Kidney (tissue), 14 donors: ENCODE measurements around the gene TMIE. TPM values are rescaled to one million over a fixed set of nuclear protein-coding genes. Genes with fewer than 3 reads are reported as not detected.
A peak's percentile ranks its signal among the peaks of the same experiment; 100 is the strongest.

Experiments used
- DNase-seq, 5 donors: peaks; one replicate each; pipeline ENCODE4 v3.0.0-alpha.2; 2013 to 2020
- FAIRE-seq: peaks from 2 replicates; lab custom pipeline; 2012; peaks lifted over from hg19 to GRCh38; lab: Jason Lieb, UNC
- H3K27ac ChIP-seq, 2 donors: one replicate each; pipeline ENCODE4 v1.7.0; 2013; ENCODE audit warnings: low read depth in 2 of 2, low read length in 2 of 2, inconsistent platforms in 1 of 2
- H3K27me3 ChIP-seq: one replicate; pipeline ENCODE4 v1.7.1; 2013; ENCODE audit warnings: low read length, inconsistent platforms; ENCODE audit not compliant: control insufficient read depth, insufficient read depth
- H3K36me3 ChIP-seq, 3 donors: one replicate each; pipeline versions ENCODE4 v1.7.0 to v1.7.1; 2013; ENCODE audit warnings: low read length in 3 of 3, control low read depth in 1 of 3, inconsistent platforms in 1 of 3; ENCODE audit not compliant: insufficient read depth in 3 of 3, control insufficient read depth in 2 of 3
- H3K4me1 ChIP-seq, 3 donors: one replicate each; pipeline versions ENCODE4 v1.7.0 to v1.7.1; 2013; ENCODE audit warnings: low read length in 3 of 3, inconsistent platforms in 1 of 3, low read depth in 1 of 3; ENCODE audit not compliant: control insufficient read depth in 2 of 3, insufficient read depth in 2 of 3
- H3K4me3 ChIP-seq, 3 donors: one replicate each; pipeline versions ENCODE4 v1.7.0 to v1.8.1; 2013; ENCODE audit warnings: low read length in 3 of 3, control low read depth in 1 of 3, inconsistent platforms in 1 of 3
- H3K9ac ChIP-seq, 3 donors: one replicate each; pipeline versions ENCODE4 v1.7.0 to v1.7.1; 2013; ENCODE audit warnings: low read length in 3 of 3, control low read depth in 1 of 3, inconsistent platforms in 1 of 3
- H3K9me3 ChIP-seq, 3 donors: one replicate each; pipeline versions ENCODE4 v1.7.0 to v1.7.1; 2013; ENCODE audit warnings: low read length in 3 of 3, control low read depth in 1 of 3, inconsistent platforms in 1 of 3; ENCODE audit not compliant: control insufficient read depth in 2 of 3, insufficient read depth in 1 of 3
- CTCF ChIP-seq: IDR thresholded peaks from 3 replicates; pipeline ENCODE4 v1.5.1; 2012; ENCODE audit warnings: mild to moderate bottlenecking, moderate library complexity, borderline replicate concordance; ENCODE audit not compliant: insufficient read depth; ENCODE audit errors: extremely low read depth
- intact Hi-C: fragments of 100-400 bp; cut with DNase I; formaldehyde crosslinking; loops from one replicate; pipeline ENCODE4 v1.11.1; 2022
- polyA plus RNA-seq: library from polyadenylated mRNA; stranded (reverse); fragments of 350-450 nt; fragmentation: Illumina TruSeq; extraction: RNeasy Lipid Tissue Mini Kit (QIAGEN cat#74804); gene quantifications from one replicate; pipeline ENCODE4 v1.2.3, GENCODE V29; 2014; ENCODE audit warnings: low read depth, low replicate concordance; ENCODE audit not compliant: insufficient read depth
- total RNA-seq: library from RNA; stranded (reverse); fragmentation: NEBNext Ultra II Directional; extraction: Animal tissue kit (Norgen Biotek cat#: 25700); gene quantifications from one replicate; pipeline ENCODE4 v1.2.1, GENCODE V29; 2021
- donor health status: control.
- donor health status: control.
- donor health status: control.
- donor health status: control.
- donor health status: control.
- donor health status: DM: yes; HTN: yes; CAD: no.
- donor health status: Normal renal cell carcinoma (clear cell type).

Gene TMIE
- total and polyA plus RNA-seq, 2 donors from 2014 or later, result 0.79 to 1.3 TPM

DNA sequence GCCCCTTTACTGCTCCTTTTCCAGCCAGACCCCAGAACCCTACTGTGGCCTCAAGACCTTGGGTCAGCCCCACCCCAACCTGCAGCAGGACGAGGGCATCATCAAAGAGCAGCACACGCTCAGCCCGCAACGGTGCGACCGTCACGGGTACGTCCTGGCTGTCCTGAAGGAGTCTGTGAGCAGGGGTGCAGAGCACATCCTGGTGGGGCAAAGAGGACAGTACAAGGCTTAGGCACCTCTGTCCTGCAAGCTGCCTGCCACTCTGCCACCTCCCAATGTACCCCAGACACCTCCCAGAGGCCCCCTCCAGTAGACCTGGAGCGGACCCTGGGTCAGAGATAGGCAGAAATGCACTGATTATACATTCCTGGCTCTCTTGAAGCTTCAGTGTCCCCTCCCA, 15.7 kb upstream of the TMIE start:
- no peaks in the 10 kb centered on the region for H3K27me3 ChIP-seq
- H3K9me3 ChIP-seq, result no peaks in the 10 kb centered on the region
- no peak for DNase-seq
- no peak overlapping the region for H3K9ac ChIP-seq
- H3K27ac ChIP-seq, result no peak overlapping the region
- no peak overlapping the region for H3K4me3 ChIP-seq
- H3K4me1 ChIP-seq, result peaks cover 0 to under 1% (median 0%) of the 10 kb centered on the region in 3 donors
- no peak for FAIRE-seq
- TF ChIP-seq CTCF, result no peak
- intact Hi-C loops, result no loop called here
- peaks cover 0 to 5% (median 0%) of the 10 kb centered on the region in 3 donors for H3K36me3 ChIP-seq

- H3K36me3 ChIP-seq, result peaks cover 0 to 5% (median 0%) of the 10 kb centered on the region in 3 donors
- no peak overlapping the region for H3K27ac ChIP-seq
- peaks cover 0 to 32% (median 2%) of the 10 kb centered on the region in 3 donors for H3K4me1 ChIP-seq
- DNase-seq (peak in 1 of 5 donors; percentile 82), FAIRE-seq (no peak)
- H3K9me3 ChIP-seq, result no peaks in the 10 kb centered on the region
- H3K9ac ChIP-seq, result no peak overlapping the region
- no peak for TF ChIP-seq CTCF
- H3K27me3 ChIP-seq, result no peaks in the 10 kb centered on the region
- intact Hi-C loops, result no loop called here
- no peak overlapping the region for H3K4me3 ChIP-seq
Measured at GRCh38 chr3:46690798-46691197, 10.4 kb upstream of the TMIE start.

DNA sequence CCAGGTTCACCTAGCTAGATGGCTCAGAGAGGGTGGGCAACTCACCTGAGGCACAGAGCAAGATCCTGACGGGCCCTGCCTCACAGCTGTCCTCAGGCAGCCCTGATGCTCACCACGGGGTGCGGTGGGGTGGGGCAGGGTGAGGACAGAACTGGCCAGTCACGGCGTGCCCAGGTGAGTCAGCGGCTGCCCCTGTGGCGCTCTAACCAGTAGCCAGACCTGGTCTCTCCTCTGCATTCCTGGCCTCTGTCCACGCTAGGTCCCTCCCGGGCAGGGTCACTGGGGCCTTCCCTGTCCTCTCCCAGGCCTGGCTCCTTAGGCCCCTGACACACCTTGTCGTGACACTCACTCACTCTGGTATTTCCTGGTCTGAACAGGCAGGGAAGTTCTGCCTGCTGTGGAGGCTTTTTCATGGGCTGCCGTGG, 8.6 kb upstream of the TMIE start:
- FAIRE-seq (no peak), DNase-seq (peak in 4 of 5 donors; percentile 20 to 97 (median 53))
- Histone ChIP-seq H3K9me3 (no peaks in the 10 kb centered on the region), H3K27ac (peak overlapping the region; percentile 83 to 87), H3K4me3 (peak overlapping the region in 2 of 3 donors; percentile 78 to 81), H3K27me3 (no peaks in the 10 kb centered on the region), H3K4me1 (peaks cover 0 to 48% (median 2%) of the 10 kb centered on the region in 3 donors), H3K36me3 (peaks cover 0 to 4% (median 0%) of the 10 kb centered on the region in 3 donors), H3K9ac (peak overlapping the region in 2 of 3 donors; percentile 74 to 88)
- intact Hi-C loops, result no loop called here
- no peak for TF ChIP-seq CTCF
